B cell (primary cell): ENCODE results near the gene HOMEZ.

Experiments
- CTCF ChIP-seq: fragments of 200-600 bp; IDR thresholded peaks from one replicate; pipeline ENCODE4 v1.8.0; 2022; ENCODE audit warnings: antibody characterized with exemption, mild to moderate bottlenecking
- EZH2 ChIP-seq: IDR thresholded peaks from 2 replicates; pipeline ENCODE4 v1.6.1; 2012; ENCODE audit warnings: borderline replicate concordance, low read depth, mild to moderate bottlenecking, moderate library complexity, low read length; ENCODE audit not compliant: insufficient read depth, poor library complexity, severe bottlenecking

DNA sequence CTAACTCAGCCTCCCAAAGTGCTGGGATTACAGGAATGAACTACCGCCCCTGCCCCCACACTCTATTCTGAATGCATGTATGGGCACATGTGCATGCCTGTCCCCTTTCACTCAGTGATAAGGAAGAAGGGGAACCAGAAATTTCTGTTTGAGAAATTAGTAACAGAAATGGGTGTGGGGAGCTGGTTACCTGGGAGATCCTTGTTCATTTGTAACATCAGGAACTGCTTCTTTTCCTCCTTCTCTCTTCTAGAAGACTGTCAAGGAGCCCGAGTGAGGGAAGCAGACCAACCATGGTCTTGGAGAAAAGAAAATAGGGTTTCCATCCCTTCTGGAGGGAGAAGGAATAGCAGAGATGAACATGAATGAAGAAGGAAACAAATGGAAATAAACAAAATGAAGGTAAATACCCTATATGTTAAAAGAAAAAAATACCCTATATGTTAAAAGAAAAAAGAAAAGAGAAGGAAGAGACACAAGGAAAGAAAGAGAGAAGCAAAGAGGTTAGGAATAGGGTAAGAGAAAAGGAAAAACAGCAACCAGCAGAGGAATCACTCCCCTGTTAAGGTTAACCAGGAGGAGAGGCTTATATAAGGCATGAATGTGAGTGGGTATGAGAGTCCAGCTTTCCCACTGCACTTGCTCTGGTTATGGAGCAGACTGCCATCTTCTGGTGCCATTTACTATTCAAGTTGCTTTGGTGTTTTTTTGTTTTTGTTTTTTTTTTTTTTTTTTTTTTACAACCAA lies 13.5 kb upstream of the HOMEZ start:
- TF ChIP-seq CTCF (peak; percentile 39), EZH2 (no peak)
